Activated CD8-positive, alpha-beta T cell treated with anti-CD3 and anti-CD28 coated beads for 36 hours (primary cell): ENCODE results near the gene DAPK1. TPM values are rescaled to one million over a fixed set of nuclear protein-coding genes. Genes with fewer than 3 reads are reported as not detected.
A peak's percentile ranks its signal among the peaks of the same experiment; 100 is the strongest.

ENCODE experiments used
- ATAC-seq: fragments of 200-7000 bp; cut with Tn5 transposase; one replicate; pipeline ENCODE4 v1.10.0; 2021; ENCODE audit warnings: mild to moderate bottlenecking, moderate library complexity
- CTCF ChIA-PET: fragments of 350-600 bp; sonication (Branson Sonifier 250); formaldehyde crosslinking; loops from one replicate; lab custom pipeline; 2021; ENCODE audit warnings: antibody characterized with exemption; lab: Charles Lee
- POLR2A ChIA-PET: fragments of 350-600 bp; sonication (Branson Sonifier 250); formaldehyde crosslinking; loops from one replicate; lab custom pipeline; 2021; ENCODE audit warnings: antibody characterized with exemption; lab: Charles Lee
- DNase-seq: peaks from one replicate; pipeline ENCODE4 v3.0.0-alpha.2; 2020
- H3K27ac Mint-ChIP-seq: one replicate; pipeline ENCODE4 v1.8.0; 2021; ENCODE audit warnings: mild to moderate bottlenecking, mixed read lengths
- H3K27me3 Mint-ChIP-seq: one replicate; pipeline ENCODE4 v1.8.0; 2021; ENCODE audit warnings: mixed read lengths
- H3K36me3 Mint-ChIP-seq: one replicate; pipeline ENCODE4 v1.8.0; 2021; ENCODE audit warnings: low read depth, mixed read lengths
- H3K4me1 Mint-ChIP-seq: one replicate; pipeline ENCODE4 v1.8.0; 2021; ENCODE audit warnings: low read depth, mixed read lengths
- H3K4me3 Mint-ChIP-seq: one replicate; pipeline ENCODE4 v1.8.0; 2021; ENCODE audit warnings: mild to moderate bottlenecking, moderate library complexity, mixed read lengths
- H3K9me3 Mint-ChIP-seq: one replicate; pipeline ENCODE4 v1.8.0; 2021; ENCODE audit warnings: mixed read lengths
- intact Hi-C: fragments of 100-400 bp; cut with micrococcal nuclease; formaldehyde crosslinking; loops from one replicate; pipeline ENCODE4 v1.10.0; 2022
- total RNA-seq, 2 experiments: library from RNA; stranded (reverse); gene quantifications; one replicate each; pipeline ENCODE4 v1.2.3, GENCODE V29; 2021
- TF ChIP-seq, protein P1 (sequence below): fragments of 200-600 bp; IDR thresholded peaks from one replicate; pipeline ENCODE4 v1.8.0; 2022; ENCODE audit warnings: antibody characterized with exemption, mild to moderate bottlenecking

DAPK1 gene
- total RNA-seq, 2 experiments from 2014 or later = 1.7 to 2.1 TPM

DNA sequence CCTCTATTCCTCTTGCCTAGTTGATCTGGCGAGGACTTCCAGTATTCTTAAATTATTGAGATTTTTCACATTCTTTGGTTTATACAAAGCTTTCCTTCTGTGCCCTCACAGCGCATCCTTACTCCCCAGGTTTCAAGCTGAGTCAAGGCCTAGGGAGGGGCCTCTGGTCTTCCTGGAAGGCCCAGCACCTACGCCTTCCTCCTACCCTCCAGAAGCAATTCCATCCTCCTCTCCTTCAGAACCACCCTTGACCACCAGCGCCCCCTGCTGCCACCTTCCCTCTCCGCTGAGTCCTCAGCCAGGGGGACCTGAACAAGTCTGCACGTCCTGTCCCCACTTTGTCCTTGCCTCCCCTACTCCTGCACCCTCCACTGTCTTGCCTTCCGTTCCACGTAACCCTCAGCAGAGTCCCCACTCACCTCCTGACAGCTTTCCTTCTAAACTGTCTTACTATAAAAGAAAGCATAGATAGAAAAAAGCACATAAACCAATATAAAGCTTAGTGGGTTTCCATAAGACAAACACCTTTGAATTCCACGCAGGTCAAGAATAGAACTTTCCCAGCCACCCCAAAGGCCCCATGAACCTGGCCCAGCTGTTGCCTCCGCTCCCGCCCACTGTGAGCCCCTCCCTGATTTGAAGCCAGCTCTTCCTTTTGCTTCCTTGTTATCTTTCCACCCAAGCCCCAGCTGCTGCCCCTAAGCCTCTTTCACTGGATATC lies 165.3 kb downstream of the DAPK1 start:
- H3K4me1 Mint-ChIP-seq = no peaks in the 10 kb centered on the region
- no peaks in the 10 kb centered on the region for H3K27me3 Mint-ChIP-seq
- peak; percentile 66 for DNase-seq
- H3K27ac Mint-ChIP-seq = no peak overlapping the region
- no peak for ATAC-seq
- ChIA-PET CTCF (interaction anchor here (1.2 to 3.0 kb wide), 4 partner anchors 20 to 326 kb away, joined by 4 to 12 read pairs (median 6); no protein-coding TSS in a partner anchor), POLR2A (no interaction called here)
- H3K9me3 Mint-ChIP-seq = peaks cover 7% of the 10 kb centered on the region
- TF ChIP-seq, protein P1, sequence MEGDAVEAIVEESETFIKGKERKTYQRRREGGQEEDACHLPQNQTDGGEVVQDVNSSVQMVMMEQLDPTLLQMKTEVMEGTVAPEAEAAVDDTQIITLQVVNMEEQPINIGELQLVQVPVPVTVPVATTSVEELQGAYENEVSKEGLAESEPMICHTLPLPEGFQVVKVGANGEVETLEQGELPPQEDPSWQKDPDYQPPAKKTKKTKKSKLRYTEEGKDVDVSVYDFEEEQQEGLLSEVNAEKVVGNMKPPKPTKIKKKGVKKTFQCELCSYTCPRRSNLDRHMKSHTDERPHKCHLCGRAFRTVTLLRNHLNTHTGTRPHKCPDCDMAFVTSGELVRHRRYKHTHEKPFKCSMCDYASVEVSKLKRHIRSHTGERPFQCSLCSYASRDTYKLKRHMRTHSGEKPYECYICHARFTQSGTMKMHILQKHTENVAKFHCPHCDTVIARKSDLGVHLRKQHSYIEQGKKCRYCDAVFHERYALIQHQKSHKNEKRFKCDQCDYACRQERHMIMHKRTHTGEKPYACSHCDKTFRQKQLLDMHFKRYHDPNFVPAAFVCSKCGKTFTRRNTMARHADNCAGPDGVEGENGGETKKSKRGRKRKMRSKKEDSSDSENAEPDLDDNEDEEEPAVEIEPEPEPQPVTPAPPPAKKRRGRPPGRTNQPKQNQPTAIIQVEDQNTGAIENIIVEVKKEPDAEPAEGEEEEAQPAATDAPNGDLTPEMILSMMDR = peak; percentile 47
- no peaks in the 10 kb centered on the region for H3K36me3 Mint-ChIP-seq
- H3K4me3 Mint-ChIP-seq = no peak overlapping the region
- intact Hi-C loops = loop anchor here (2.0 kb wide), 1 partner anchor 326 kb away; no protein-coding TSS in a partner anchor

DNA sequence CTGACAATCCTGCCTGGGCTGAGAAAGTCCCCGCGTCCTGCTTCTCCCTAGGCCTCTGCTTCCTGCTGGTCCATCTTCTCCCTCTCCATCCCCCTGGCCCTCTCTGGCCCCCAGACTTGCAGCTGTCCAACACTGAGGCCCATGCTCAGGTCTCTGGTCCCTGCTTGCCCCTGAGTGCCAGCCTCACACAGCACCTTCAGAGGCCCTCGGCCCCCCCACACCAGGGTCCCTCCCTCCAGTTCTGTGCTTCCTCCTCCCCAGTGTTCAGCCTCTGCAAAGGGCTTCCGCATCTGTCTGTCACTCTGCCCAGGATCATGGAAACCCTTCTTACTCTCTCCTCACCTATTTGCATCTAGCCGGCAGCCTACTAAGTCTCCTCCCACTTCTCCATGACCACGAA lies 165.9 kb downstream of the DAPK1 start:
- Mint-ChIP-seq H3K27me3 (no peaks in the 10 kb centered on the region), H3K4me3 (no peak overlapping the region), H3K36me3 (no peaks in the 10 kb centered on the region), H3K9me3 (peaks cover 7% of the 10 kb centered on the region), H3K27ac (no peak overlapping the region), H3K4me1 (no peaks in the 10 kb centered on the region)
- DNase-seq = no peak
- intact Hi-C loops = loop anchor here (2.0 kb wide), 1 partner anchor 327 kb away; no protein-coding TSS in a partner anchor
- TF ChIP-seq, protein P1 = no peak
- no peak for ATAC-seq
- POLR2A ChIA-PET = no interaction called here
- CTCF ChIA-PET = interaction anchor here (1.5 to 3.0 kb wide), 3 partner anchors 21 to 326 kb away, joined by 4 to 12 read pairs (median 8); no protein-coding TSS in a partner anchor

DNA sequence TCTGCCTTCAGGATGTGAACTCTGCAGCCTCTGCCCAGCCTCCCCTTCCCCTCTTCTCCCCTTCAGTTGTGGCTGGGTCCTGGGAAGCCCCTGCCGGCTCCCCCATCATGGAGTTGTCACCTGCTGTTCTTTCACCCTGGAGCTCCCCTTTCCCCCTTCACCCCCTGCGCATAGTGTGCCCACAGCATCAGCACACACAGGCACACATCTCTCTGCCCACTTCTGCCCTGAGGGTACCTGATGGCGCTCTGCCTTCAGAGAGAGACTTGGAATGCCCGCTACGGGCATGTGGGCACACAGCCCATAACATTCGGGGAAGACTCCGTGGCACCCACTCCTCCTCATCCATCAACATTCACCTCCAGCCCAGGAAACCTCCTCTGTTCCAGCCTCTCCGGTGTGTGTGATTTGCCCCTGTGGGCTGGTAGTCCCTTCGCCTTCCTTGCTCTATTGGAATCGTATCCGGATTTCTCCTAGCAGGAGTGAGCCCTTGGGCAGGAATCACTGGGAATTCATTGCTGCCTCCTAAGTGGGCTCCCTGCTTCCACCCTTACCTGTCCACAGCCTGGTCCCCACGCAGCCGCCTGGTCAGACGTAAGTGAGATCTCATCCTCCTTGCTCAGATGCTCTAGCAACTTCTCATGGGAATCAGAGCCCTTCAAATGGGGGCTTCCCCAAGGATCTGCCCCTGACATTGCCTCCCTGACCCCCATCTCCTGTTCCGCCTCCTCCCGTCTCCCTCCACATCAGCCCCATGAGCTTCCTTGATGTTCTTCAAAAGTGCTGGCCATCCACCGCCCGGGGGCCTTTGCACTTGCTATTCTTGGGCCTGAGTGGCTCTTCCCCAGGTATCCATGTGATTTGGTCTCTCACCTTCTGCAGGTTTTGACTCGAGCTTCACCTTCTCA lies 166.7 kb downstream of the DAPK1 start:
- Mint-ChIP-seq H3K27me3 (no peaks in the 10 kb centered on the region), H3K27ac (no peak overlapping the region), H3K36me3 (no peaks in the 10 kb centered on the region), H3K4me1 (no peaks in the 10 kb centered on the region), H3K4me3 (no peak overlapping the region), H3K9me3 (peaks cover 7% of the 10 kb centered on the region)
- ChIA-PET POLR2A (no interaction called here), CTCF (interaction anchor here (2.0 to 3.0 kb wide), 2 partner anchors 326 to 327 kb away, joined by 8 to 12 read pairs; no protein-coding TSS in a partner anchor)
- DNase-seq (no peak), ATAC-seq (no peak)
- TF ChIP-seq, protein P1 = no peak
- intact Hi-C loops = no loop called here

DNA sequence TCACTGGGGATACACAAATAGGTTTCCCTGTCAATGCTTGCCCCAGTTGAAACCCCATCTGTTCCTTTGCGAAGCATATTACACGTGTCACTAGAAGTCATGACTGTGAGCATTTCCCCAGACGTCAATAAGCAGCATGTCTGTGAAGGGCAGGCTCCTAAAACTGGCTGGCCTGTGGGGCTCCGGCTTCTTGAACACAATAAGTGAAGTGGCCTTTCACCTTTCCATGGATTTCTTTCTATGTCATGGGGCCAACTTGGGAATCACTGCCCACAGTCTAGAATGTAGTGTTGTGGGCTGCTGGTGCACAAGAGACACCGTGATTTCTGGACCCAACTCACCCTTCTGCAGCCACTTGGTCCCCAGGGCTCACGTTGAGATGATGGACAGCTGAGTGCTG lies 167.8 kb downstream of the DAPK1 start:
- no peak overlapping the region for H3K27ac Mint-ChIP-seq
- intact Hi-C loops = no loop called here
- CTCF ChIA-PET = no interaction called here

More for the DNA sequence above, 167.8 kb downstream of the DAPK1 start:
- Mint-ChIP-seq H3K4me3 (no peak overlapping the region), H3K36me3 (no peaks in the 10 kb centered on the region), H3K4me1 (no peaks in the 10 kb centered on the region), H3K27me3 (no peaks in the 10 kb centered on the region), H3K9me3 (peaks cover 7% of the 10 kb centered on the region)
- ATAC-seq = no peak
- TF ChIP-seq, protein P1 = no peak
- no peak for DNase-seq
- POLR2A ChIA-PET = no interaction called here
